Stomach smooth muscle (tissue), 2 donors: ENCODE data around the gene PTPRN2.

ENCODE experiments used
- H3K27ac ChIP-seq: one replicate; pipeline ENCODE4 v1.7.0; 2013; ENCODE audit warnings: mild to moderate bottlenecking, low read length, inconsistent platforms
- H3K27me3 ChIP-seq, 2 donors: one replicate each; pipeline ENCODE4 v1.7.0; 2013; ENCODE audit warnings: low read length in 2 of 2; ENCODE audit not compliant: insufficient read depth in 2 of 2, control insufficient read depth in 1 of 2
- H3K36me3 ChIP-seq, 2 donors: one replicate each; pipeline ENCODE4 v1.7.0; 2013; ENCODE audit warnings: low read length in 2 of 2; ENCODE audit not compliant: control insufficient read depth in 2 of 2, insufficient read depth in 2 of 2
- H3K4me1 ChIP-seq: one replicate; pipeline ENCODE4 v1.7.0; 2013; ENCODE audit warnings: low read length; ENCODE audit not compliant: control insufficient read depth, insufficient read depth
- H3K4me3 ChIP-seq, 2 donors: one replicate each; pipeline ENCODE4 v1.7.0; 2013; ENCODE audit warnings: low read length in 2 of 2
- H3K9ac ChIP-seq, 2 donors: one replicate each; pipeline ENCODE4 v1.7.0; 2013; ENCODE audit warnings: low read length in 2 of 2, mild to moderate bottlenecking in 1 of 2
- H3K9me3 ChIP-seq, 2 donors: one replicate each; pipeline ENCODE4 v1.7.0; 2013; ENCODE audit warnings: low read length in 2 of 2; ENCODE audit not compliant: control insufficient read depth in 2 of 2
- donor health status: healthy.
- donor health status: Pancreatic carcinoma.

Gene PTPRN2

DNA sequence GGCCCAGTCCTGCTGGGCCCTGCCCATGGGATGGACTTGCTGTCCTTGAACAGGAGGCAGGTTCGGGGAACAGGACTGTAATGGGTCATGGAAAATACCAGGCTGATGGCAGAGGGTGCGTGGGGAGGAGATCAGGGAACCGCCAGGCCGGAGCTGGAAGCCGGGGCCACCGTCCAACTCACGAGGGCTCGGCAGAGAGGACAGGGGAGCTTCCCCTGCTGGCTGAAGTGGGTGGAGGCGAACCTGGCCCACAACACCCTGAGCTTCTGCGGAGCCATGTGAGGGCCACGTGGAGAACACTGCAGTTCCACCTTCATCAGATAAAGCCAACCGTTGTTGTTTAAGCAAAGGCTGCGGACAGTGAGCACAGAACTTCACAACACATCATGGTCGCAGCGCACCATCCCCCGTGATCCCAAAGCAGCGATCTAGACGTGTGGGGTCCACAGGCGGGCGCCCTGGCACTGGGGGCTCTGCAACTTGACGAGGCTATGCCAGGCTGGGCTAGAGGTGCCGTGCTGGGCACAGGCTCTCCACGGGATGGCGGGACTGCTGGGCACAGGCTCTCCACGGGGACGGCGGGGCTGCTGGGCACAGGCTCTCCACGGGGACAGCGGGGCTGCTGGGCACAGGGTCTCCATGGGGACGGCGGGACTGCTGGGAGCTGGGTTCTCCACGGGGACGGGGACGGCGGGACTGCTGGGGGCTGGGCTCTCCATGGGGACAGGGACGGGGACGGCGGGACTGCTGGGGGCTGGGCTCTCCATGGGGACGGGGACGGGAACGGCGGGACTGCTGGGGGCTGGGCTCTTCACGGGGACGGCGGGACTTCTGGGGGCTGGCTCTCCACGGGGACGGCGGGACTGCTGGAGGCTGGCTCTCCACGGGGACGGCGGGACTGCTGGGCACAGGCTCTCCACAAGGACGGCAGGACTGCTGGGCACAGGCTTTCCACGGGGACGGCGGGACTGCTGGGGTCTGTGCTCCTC is 777.5 kb downstream of the PTPRN2 start:
- Histone ChIP-seq H3K9ac (no peak overlapping the region), H3K36me3 (no peaks in the 10 kb centered on the region), H3K27me3 (no peaks in the 10 kb centered on the region), H3K27ac (no peak overlapping the region), H3K9me3 (peaks cover 2 to 4% of the 10 kb centered on the region in 2 donors), H3K4me3 (no peak overlapping the region), H3K4me1 (no peaks in the 10 kb centered on the region)

DNA sequence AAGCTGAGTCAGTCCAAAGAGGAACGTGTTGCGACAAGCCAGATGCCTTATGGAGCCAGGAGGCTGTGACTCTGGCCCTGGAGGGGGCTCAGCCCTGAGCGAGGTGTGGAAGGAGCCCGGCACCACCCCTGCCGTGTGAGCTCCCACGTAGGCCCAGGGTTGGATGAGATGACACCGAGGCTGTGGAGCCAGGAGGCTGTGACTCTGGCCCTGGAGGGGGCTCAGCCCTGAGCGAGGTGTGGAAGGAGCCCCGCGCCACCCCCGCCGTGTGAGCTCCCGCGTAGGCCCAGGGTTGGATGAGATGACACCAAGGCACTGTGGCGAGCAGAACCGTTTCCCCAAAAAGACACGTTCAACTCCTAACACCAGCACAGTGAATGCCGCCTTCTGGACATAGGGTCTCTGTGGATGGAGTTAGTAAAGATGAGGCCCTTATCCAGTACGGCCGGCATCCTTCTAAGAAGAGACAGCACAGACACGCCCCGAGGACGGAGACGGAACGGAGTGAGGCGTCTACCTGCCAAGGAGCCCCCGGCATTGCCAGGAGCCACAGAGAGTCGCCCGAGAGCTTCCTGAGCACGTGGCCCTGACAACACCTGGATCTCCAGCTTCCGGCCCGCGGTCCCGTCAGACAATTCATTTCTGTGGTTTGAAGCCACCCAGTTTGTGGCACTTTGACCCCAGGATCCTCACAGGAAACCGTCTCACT is 778.3 kb downstream of the PTPRN2 start:
- Histone ChIP-seq H3K27me3 (peaks cover 0 to 2% of the 10 kb centered on the region in 2 donors), H3K36me3 (no peaks in the 10 kb centered on the region), H3K9me3 (peaks cover 4 to 5% of the 10 kb centered on the region in 2 donors), H3K4me1 (no peaks in the 10 kb centered on the region), H3K4me3 (no peak overlapping the region), H3K27ac (no peak overlapping the region), H3K9ac (no peak overlapping the region)

DNA sequence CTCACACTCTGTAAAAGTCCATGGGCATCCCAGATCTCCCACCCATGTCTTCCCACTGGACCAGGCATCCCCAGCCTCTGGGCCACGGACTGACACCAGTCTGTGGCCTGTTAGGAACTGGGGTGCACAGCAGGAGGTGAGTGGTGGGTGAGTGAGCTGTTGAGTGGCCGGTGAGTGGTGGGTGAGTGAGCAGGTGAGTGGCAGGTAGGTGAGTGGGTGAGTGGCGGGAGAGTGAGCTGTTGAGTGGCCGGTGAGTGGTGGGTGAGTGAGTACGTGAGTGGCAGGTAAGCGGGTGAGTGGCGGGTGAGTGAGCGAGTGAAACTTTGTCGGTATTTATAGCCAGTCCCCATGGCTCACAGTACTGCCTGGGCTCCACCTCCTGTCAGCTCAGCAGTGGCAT is 779.6 kb downstream of the PTPRN2 start:
- Histone ChIP-seq H3K27ac (no peak overlapping the region), H3K36me3 (no peaks in the 10 kb centered on the region), H3K9ac (no peak overlapping the region), H3K4me3 (no peak overlapping the region), H3K27me3 (peaks cover 0 to 2% of the 10 kb centered on the region in 2 donors), H3K4me1 (no peaks in the 10 kb centered on the region), H3K9me3 (peaks cover 4 to 8% of the 10 kb centered on the region in 2 donors)

DNA sequence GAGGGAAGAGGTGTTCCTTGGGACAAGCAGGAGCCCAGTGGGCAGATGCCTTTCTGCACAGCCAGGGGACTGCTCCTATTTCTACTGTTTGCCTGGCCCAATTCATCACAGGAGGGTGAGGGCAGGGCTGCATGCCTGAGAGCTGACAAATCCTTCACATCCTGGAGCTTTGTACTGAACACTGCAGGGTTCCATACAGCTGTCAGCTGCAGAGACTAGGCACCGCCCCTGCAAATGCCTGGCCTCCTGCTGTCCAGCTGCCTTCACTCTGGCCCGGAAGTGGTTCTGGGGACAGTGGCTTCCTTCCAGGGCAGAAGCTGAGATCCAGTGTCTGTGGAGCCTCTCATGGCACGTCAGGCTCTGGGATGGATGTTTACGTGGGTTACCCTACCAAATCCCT is 780.1 kb downstream of the PTPRN2 start:
- H3K4me1 ChIP-seq: no peaks in the 10 kb centered on the region
- H3K27ac ChIP-seq: no peak overlapping the region
- no peaks in the 10 kb centered on the region for H3K36me3 ChIP-seq
- peaks cover 0 to 2% of the 10 kb centered on the region in 2 donors for H3K27me3 ChIP-seq
- no peak overlapping the region for H3K9ac ChIP-seq
- H3K9me3 ChIP-seq: peaks cover 4 to 10% of the 10 kb centered on the region in 2 donors
- no peak overlapping the region for H3K4me3 ChIP-seq

DNA sequence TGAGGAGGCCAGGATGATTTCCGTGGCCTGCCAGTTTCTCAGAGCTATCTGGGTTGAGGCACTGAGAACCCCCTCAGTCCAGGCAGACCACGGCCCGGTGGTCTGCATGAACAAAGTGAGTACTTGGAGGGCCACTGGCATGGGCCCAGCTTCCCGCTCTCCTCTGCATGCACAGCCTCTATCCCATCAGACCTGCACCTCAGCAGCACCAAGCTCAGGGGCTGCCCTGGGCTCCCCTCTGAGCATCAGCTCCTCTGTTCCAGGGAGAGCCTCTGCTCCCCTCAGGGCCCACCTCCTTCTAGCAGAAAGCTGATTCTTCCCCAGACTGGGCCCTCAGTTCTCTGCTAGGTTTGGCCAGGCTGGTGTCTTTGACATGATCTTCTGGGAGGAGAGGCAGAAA is 780.9 kb downstream of the PTPRN2 start:
- H3K36me3 ChIP-seq: no peaks in the 10 kb centered on the region
- H3K4me1 ChIP-seq: no peaks in the 10 kb centered on the region
- peaks cover 0 to 2% of the 10 kb centered on the region in 2 donors for H3K27me3 ChIP-seq
- H3K9ac ChIP-seq: no peak overlapping the region
- H3K9me3 ChIP-seq: peaks cover 4 to 10% of the 10 kb centered on the region in 2 donors
- H3K4me3 ChIP-seq: no peak overlapping the region
- no peak overlapping the region for H3K27ac ChIP-seq

DNA sequence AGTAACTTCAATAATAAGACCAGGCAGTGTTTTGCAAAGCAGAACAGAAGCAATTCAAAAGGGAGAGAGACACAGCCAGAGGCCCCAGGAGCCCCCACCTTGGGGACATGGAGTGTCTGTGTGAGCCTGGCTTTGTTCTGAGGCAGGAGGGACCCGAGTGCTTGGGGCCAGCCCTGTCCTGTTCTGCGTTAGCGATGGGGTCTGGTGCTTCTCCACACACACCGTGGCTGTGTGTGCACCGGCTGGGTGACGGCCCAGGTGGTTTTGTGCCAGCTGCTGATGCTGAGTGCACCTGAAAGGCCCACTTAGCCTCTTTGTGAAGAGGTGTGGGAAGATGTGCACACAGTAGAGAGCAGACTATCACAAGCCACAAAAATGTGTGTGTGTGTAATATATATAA is 781.9 kb downstream of the PTPRN2 start:
- Histone ChIP-seq H3K4me3 (no peak overlapping the region), H3K27ac (no peak overlapping the region), H3K27me3 (peaks cover 0 to 2% of the 10 kb centered on the region in 2 donors), H3K9ac (no peak overlapping the region), H3K36me3 (no peaks in the 10 kb centered on the region), H3K9me3 (peaks cover 4 to 10% of the 10 kb centered on the region in 2 donors), H3K4me1 (no peaks in the 10 kb centered on the region)

DNA sequence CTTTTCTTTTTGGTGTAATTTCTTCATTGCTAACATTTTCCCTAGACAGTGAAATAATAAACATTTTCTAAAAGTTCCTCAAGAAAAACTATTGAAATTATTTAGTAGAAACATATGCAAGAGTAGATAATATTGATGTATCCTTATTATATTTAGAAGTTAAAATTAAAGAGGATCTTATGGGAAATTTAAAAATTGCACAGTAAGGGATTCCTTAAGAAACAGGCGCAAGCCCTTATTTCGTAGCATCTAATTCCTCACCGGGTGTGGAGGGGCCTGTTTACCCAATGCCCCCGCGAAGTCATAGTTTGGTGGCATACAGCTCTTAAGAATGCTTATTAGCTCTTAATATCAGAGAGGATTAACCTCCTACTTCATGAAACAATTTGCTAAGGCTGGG is 783.7 kb downstream of the PTPRN2 start:
- no peak overlapping the region for H3K9ac ChIP-seq
- H3K9me3 ChIP-seq: peaks cover 4 to 10% of the 10 kb centered on the region in 2 donors
- no peak overlapping the region for H3K4me3 ChIP-seq
- H3K36me3 ChIP-seq: no peaks in the 10 kb centered on the region
- H3K27ac ChIP-seq: no peak overlapping the region
- peaks cover 0 to 2% of the 10 kb centered on the region in 2 donors for H3K27me3 ChIP-seq
- no peaks in the 10 kb centered on the region for H3K4me1 ChIP-seq

DNA sequence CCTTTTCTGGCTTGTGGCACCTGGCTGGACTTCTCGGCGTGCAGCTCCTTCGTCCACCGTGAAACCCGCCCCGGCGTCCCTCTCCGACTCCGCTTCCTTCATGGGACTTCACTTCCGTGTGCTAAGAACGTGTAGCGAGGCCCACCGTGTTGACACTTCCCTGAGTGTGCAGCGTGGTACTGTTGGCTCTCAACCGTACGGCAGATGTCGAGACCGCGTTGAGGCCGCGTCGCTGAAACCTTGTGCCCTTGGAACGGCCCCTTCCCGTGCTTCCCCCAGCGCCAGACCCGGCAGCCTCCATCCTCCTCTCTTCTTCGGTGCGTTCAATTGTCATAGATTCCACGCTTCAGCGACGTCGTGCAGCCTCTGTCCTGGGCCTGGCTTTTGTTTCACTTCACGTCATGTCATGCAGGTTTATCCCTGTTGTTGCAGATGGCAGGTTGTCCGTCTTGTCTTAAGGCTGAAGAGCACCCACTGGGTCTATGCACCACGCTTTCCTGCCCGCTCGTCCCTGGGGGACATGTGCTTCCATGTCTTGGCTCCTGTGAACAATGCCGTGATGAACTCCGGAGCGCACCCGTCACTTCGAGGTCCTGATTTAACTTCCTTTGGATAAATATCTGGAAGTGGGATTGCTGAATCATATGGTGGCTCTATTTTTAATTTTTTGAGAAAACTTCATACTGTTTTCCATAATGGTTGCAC is 785.5 kb downstream of the PTPRN2 start:
- Histone ChIP-seq H3K27ac (no peak overlapping the region), H3K4me3 (no peak overlapping the region)

DNA sequence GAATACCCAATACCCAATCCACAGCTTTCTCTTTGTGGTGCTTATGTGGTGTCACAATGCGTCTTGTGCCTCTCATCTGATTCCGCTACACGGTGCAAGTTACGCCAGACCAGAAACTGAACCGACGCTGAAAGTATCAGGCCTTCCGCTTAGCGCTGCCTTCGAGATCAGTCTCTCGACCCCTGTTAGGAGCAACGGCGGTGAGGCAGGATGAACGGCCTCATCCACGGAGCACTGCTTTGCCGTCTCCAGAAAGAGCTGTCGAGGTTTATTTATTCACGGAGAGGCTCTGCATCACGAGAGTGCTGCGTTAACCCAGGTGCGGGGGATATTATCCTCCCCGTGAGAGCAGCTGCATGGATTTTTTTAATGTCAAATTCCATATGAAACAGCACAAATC is 786.5 kb downstream of the PTPRN2 start:
- H3K27ac ChIP-seq: no peak overlapping the region
- H3K4me3 ChIP-seq: no peak overlapping the region
- peaks cover 0 to 12% of the 10 kb centered on the region in 2 donors for H3K9me3 ChIP-seq
- H3K9ac ChIP-seq: no peak overlapping the region
- H3K4me1 ChIP-seq: no peaks in the 10 kb centered on the region
- H3K27me3 ChIP-seq: peaks cover 0 to 2% of the 10 kb centered on the region in 2 donors
- no peaks in the 10 kb centered on the region for H3K36me3 ChIP-seq

More for the DNA sequence above, 785.5 kb downstream of the PTPRN2 start:
- Histone ChIP-seq H3K9ac (no peak overlapping the region), H3K4me1 (no peaks in the 10 kb centered on the region), H3K27me3 (peaks cover 0 to 2% of the 10 kb centered on the region in 2 donors), H3K9me3 (peaks cover 0 to 8% of the 10 kb centered on the region in 2 donors), H3K36me3 (no peaks in the 10 kb centered on the region)

DNA sequence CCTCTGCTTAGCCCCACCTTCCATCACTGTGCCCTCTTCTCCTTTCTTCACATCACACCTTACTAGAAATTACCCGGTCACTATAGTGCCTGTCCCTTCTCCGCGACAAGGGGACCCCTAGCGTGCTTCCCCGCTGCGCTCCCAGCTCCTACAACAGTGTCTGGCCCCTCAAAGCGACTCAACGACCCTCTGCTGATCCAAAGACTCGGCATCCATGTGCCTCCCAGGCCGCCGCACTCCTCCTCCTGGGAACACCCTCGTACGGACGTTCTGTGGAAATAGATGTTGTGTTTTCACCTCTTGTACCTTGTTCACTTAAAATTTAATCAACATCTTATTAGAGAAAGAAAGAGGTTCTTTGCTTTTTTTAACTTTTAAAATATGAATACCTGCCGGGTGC is 787.3 kb downstream of the PTPRN2 start:
- no peak overlapping the region for H3K4me3 ChIP-seq
- H3K27ac ChIP-seq: no peak overlapping the region
- H3K36me3 ChIP-seq: no peaks in the 10 kb centered on the region
- peaks cover 0 to 12% of the 10 kb centered on the region in 2 donors for H3K9me3 ChIP-seq
- H3K9ac ChIP-seq: no peak overlapping the region
- peaks cover 0 to 2% of the 10 kb centered on the region in 2 donors for H3K27me3 ChIP-seq
- H3K4me1 ChIP-seq: no peaks in the 10 kb centered on the region
